H9 (cell line): Measurements from ENCODE around the gene MIPOL1. TPM values are rescaled to one million over a fixed set of nuclear protein-coding genes. Genes with fewer than 3 reads are reported as not detected.

Experiments used
- DNase-seq: peaks from one replicate; pipeline ENCODE4 v3.0.0-alpha.2; 2017
- H2AFZ ChIP-seq: one replicate; pipeline ENCODE4 v1.6.1; 2013; ENCODE audit warnings: mild to moderate bottlenecking, low read length, control low read depth, moderate library complexity
- H2AK5ac ChIP-seq: 2 replicates; pipeline ENCODE4 v1.6.1; 2013; ENCODE audit warnings: low read length, control low read depth, mixed read lengths; ENCODE audit not compliant: insufficient read length
- H2BK120ac ChIP-seq: one replicate; pipeline ENCODE4 v1.6.1; 2013; ENCODE audit warnings: low read depth, mild to moderate bottlenecking, low read length, control low read depth, inconsistent platforms; ENCODE audit not compliant: poor library complexity, severe bottlenecking
- H2BK12ac ChIP-seq: 2 replicates; pipeline ENCODE4 v1.6.1; 2013; ENCODE audit warnings: low read length, control low read depth, mixed read lengths, low read depth; ENCODE audit not compliant: insufficient read length
- H2BK15ac ChIP-seq: 2 replicates; pipeline ENCODE4 v1.6.1; 2013; ENCODE audit warnings: low read depth, low read length, control low read depth
- H2BK20ac ChIP-seq: one replicate; pipeline ENCODE4 v1.6.1; 2013; ENCODE audit warnings: low read depth, mild to moderate bottlenecking, low read length, control low read depth, inconsistent platforms; ENCODE audit not compliant: poor library complexity, severe bottlenecking
- H2BK5ac ChIP-seq: 2 replicates; pipeline ENCODE4 v1.6.1; 2013; ENCODE audit warnings: low read length, control low read depth, mixed read lengths; ENCODE audit not compliant: insufficient read length
- H3K14ac ChIP-seq: 2 replicates; pipeline ENCODE4 v1.6.1; 2013; ENCODE audit warnings: low read length, control low read depth; ENCODE audit not compliant: insufficient read depth
- H3K18ac ChIP-seq: 2 replicates; pipeline ENCODE4 v1.6.1; 2013; ENCODE audit warnings: low read depth, mild to moderate bottlenecking, mixed read lengths, low read length, control low read depth; ENCODE audit not compliant: insufficient read length
- H3K23ac ChIP-seq: 2 replicates; pipeline ENCODE4 v1.6.1; 2013; ENCODE audit warnings: low read length, control low read depth, mixed read lengths, low read depth; ENCODE audit not compliant: insufficient read length
- H3K23me2 ChIP-seq: 2 replicates; pipeline ENCODE4 v1.6.1; 2013; ENCODE audit warnings: low read depth, mild to moderate bottlenecking, mixed read lengths, low read length, control low read depth; ENCODE audit not compliant: insufficient read length, poor library complexity, severe bottlenecking
- H3K27ac ChIP-seq: 2 replicates; pipeline ENCODE4 v1.5.1; 2013; ENCODE audit warnings: low read length, control low read depth, mixed read lengths, low read depth; ENCODE audit not compliant: insufficient read length
- H3K27me3 ChIP-seq: 2 replicates; pipeline ENCODE4 v1.6.1; 2013; ENCODE audit warnings: low read length, control low read depth, inconsistent platforms; ENCODE audit not compliant: insufficient read depth
- H3K4ac ChIP-seq: 2 replicates; pipeline ENCODE4 v1.6.1; 2013; ENCODE audit warnings: low read depth, mild to moderate bottlenecking, control low read depth, inconsistent platforms, low read length, moderate library complexity
- H3K4me1 ChIP-seq: 2 replicates; pipeline ENCODE4 v1.6.1; 2013; ENCODE audit warnings: low read length, control low read depth, inconsistent platforms; ENCODE audit not compliant: insufficient read depth
- H3K4me2 ChIP-seq: 2 replicates; pipeline ENCODE4 v1.6.1; 2013; ENCODE audit warnings: low read length, control low read depth, mixed read lengths; ENCODE audit not compliant: insufficient read length, insufficient read depth
- H3K56ac ChIP-seq: 2 replicates; pipeline ENCODE4 v1.6.1; 2013; ENCODE audit warnings: low read depth, mild to moderate bottlenecking, mixed read lengths, low read length, control low read depth; ENCODE audit not compliant: insufficient read length
- H3K79me1 ChIP-seq: 2 replicates; pipeline ENCODE4 v1.6.1; 2013; ENCODE audit warnings: low read depth, mild to moderate bottlenecking, moderate library complexity, low read length, control low read depth, inconsistent platforms; ENCODE audit not compliant: insufficient read depth, poor library complexity, severe bottlenecking
- H3K79me2 ChIP-seq: 2 replicates; pipeline ENCODE4 v1.6.1; 2013; ENCODE audit warnings: low read length, control low read depth, inconsistent platforms; ENCODE audit not compliant: insufficient read depth
- H3K9ac ChIP-seq: 2 replicates; pipeline ENCODE4 v1.6.1; 2013; ENCODE audit warnings: low read length, control low read depth, mixed read lengths; ENCODE audit not compliant: insufficient read length; ENCODE audit errors: extremely low read depth
- H3K9me3 ChIP-seq: one replicate; pipeline ENCODE4 v1.6.1; 2013; ENCODE audit warnings: low read depth, low read length, inconsistent platforms; ENCODE audit not compliant: control insufficient read depth
- H3T11ph ChIP-seq: one replicate; pipeline ENCODE4 v1.6.1; 2013; ENCODE audit warnings: mild to moderate bottlenecking, low read length, control low read depth, inconsistent platforms
- H4K20me1 ChIP-seq: one replicate; pipeline ENCODE4 v1.6.1; 2013; ENCODE audit not compliant: control insufficient read depth, insufficient read length, insufficient read depth
- H4K5ac ChIP-seq: 2 replicates; pipeline ENCODE4 v1.6.1; 2013; ENCODE audit warnings: low read depth, mild to moderate bottlenecking, mixed read lengths, low read length, control low read depth; ENCODE audit not compliant: insufficient read length
- H4K8ac ChIP-seq: replicated peaks from 2 replicates; pipeline ENCODE4 v1.6.1; 2013; ENCODE audit warnings: low read length, control low read depth, mixed read lengths, low read depth; ENCODE audit not compliant: insufficient read length
- H4K91ac ChIP-seq: 2 replicates; pipeline ENCODE4 v1.6.1; 2013; ENCODE audit warnings: low read depth, mild to moderate bottlenecking, moderate library complexity, mixed read lengths, low read length, control low read depth; ENCODE audit not compliant: insufficient read length
- H3K27ac Mint-ChIP-seq, 3 experiments: 2 replicates in 2 of 3; 3 replicates in 1 of 3; pipeline ENCODE4 v1.8.0; 2020 to 2021; ENCODE audit warnings: mixed read lengths in 3 of 3, mild to moderate bottlenecking in 1 of 3, moderate library complexity in 1 of 3
- H3K27me3 Mint-ChIP-seq: 2 replicates; pipeline ENCODE4 v1.8.0; 2021; ENCODE audit warnings: low read depth, mild to moderate bottlenecking, moderate library complexity, mixed read lengths
- H3K36me3 Mint-ChIP-seq, 3 experiments: 2 replicates in 2 of 3; 3 replicates in 1 of 3; pipeline ENCODE4 v1.8.0; 2020 to 2021; ENCODE audit warnings: low read depth in 3 of 3, mixed read lengths in 3 of 3; ENCODE audit not compliant: insufficient read depth in 1 of 3
- H3K4me1 Mint-ChIP-seq, 2 experiments: 2 replicates each; pipeline ENCODE4 v1.8.0; 2020; ENCODE audit warnings: mixed read lengths in 2 of 2
- H3K4me3 Mint-ChIP-seq, 2 experiments: 2 replicates in 1 of 2; 3 replicates in 1 of 2; pipeline ENCODE4 v1.8.0; 2020 to 2021; ENCODE audit warnings: mild to moderate bottlenecking in 2 of 2, mixed read lengths in 2 of 2, moderate library complexity in 1 of 2
- H3K9me3 Mint-ChIP-seq, 2 experiments: 2 replicates in 1 of 2; 3 replicates in 1 of 2; pipeline ENCODE4 v1.8.0; 2020; ENCODE audit warnings: mild to moderate bottlenecking in 2 of 2, mixed read lengths in 2 of 2, moderate library complexity in 1 of 2
- WGBS: extraction: QIAGEN DNeasy Blood & Tissue Kit; methylation state at CpG from one replicate; pipeline ENCODE4 v1.1.7; 2013; ENCODE audit warnings: missing lambda C conversion rate, low lambda C conversion rate, mixed read lengths; ENCODE audit not compliant: insufficient read length; ENCODE audit errors: extremely low coverage; 5-methylcytosine and 5-hydroxymethylcytosine counted together
- total RNA-seq: library from RNA; stranded (reverse); gene quantifications from 2 replicates; pipeline ENCODE4 v1.2.1, GENCODE V29; 2021
- TF ChIP-seq, protein P1 (sequence below): fragments of 200-600 bp; sonication (generic); conservative IDR thresholded peaks from 3 replicates; pipeline ENCODE4 v1.8.0; 2021; ENCODE audit warnings: antibody characterized with exemption, mild to moderate bottlenecking

Gene MIPOL1
- total RNA-seq, 1 experiment from 2014 or later = 15.6 TPM

DNA sequence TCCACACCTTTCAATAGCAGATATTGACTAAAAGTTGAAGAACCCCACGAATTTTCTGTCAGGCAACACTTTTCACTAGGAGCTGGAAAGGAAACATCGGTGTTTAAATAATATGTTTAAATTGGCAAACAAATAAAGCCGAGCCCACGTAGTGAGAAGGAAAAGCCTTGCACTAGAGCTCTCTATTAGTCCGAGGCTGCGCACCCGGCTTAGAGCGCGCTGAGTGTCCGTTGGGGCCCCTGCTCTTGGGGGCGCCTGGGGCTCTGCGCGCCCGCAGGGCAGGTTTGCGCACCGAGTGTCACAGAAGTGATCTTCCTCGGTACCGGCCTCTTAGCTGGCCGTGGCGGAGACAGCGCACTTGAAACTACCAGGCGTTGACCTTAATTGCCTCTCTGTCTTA lies 404.1 kb downstream of the MIPOL1 start:
- no peak overlapping the region for H3K4me2 ChIP-seq
- H3K9ac ChIP-seq = no peak overlapping the region
- H2AK5ac ChIP-seq = no peak overlapping the region
- H3T11ph ChIP-seq = no peak overlapping the region
- H3K23me2 ChIP-seq = peaks cover 5% of the 10 kb centered on the region
- no peak overlapping the region for H2BK20ac ChIP-seq
- H2BK15ac ChIP-seq = no peak overlapping the region
- H4K91ac ChIP-seq = no peak overlapping the region
- H3K9me3 ChIP-seq = no peaks in the 10 kb centered on the region
- H3K56ac ChIP-seq = no peak overlapping the region
- no peaks in the 10 kb centered on the region for H3K4me1 ChIP-seq
- no peak overlapping the region; the same call in 1 of the 2 replicates for H3K14ac ChIP-seq
- no peak overlapping the region for H2BK5ac ChIP-seq
- no peak overlapping the region for H3K18ac ChIP-seq
- H4K8ac ChIP-seq = no peak overlapping the region
- no peaks in the 10 kb centered on the region for H3K79me2 ChIP-seq
- peaks cover 3% of the 10 kb centered on the region for H4K20me1 ChIP-seq
- Mint-ChIP-seq H3K27ac (no peak overlapping the region), H3K4me3 (no peak overlapping the region), H3K4me1 (peaks cover 21 to 26% of the 10 kb centered on the region in 2 experiments), H3K27me3 (peaks cover 100% of the 10 kb centered on the region), H3K9me3 (no peaks in the 10 kb centered on the region; a peak in 1 of 5 replicates), H3K36me3 (no peaks in the 10 kb centered on the region; a peak in 2 of 7 replicates)
- H3K27me3 ChIP-seq = peaks cover 75% of the 10 kb centered on the region
- H3K23ac ChIP-seq = no peak overlapping the region
- no peak overlapping the region for H3K4ac ChIP-seq
- no CpG with 5 or more reads among the region's 22 CpGs for WGBS
- no peak overlapping the region for H2AFZ ChIP-seq
- TF ChIP-seq, protein P1, sequence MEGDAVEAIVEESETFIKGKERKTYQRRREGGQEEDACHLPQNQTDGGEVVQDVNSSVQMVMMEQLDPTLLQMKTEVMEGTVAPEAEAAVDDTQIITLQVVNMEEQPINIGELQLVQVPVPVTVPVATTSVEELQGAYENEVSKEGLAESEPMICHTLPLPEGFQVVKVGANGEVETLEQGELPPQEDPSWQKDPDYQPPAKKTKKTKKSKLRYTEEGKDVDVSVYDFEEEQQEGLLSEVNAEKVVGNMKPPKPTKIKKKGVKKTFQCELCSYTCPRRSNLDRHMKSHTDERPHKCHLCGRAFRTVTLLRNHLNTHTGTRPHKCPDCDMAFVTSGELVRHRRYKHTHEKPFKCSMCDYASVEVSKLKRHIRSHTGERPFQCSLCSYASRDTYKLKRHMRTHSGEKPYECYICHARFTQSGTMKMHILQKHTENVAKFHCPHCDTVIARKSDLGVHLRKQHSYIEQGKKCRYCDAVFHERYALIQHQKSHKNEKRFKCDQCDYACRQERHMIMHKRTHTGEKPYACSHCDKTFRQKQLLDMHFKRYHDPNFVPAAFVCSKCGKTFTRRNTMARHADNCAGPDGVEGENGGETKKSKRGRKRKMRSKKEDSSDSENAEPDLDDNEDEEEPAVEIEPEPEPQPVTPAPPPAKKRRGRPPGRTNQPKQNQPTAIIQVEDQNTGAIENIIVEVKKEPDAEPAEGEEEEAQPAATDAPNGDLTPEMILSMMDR = no peak
- no peak for DNase-seq
- H3K27ac ChIP-seq = no peak overlapping the region
- no peak overlapping the region for H2BK12ac ChIP-seq
- H3K79me1 ChIP-seq = no peaks in the 10 kb centered on the region
- no peak overlapping the region for H2BK120ac ChIP-seq
- H4K5ac ChIP-seq = no peak overlapping the region

Other genes with a start within 250 kb of the MIPOL1 start
- gene SLC25A21, start 25.3 kb upstream of the MIPOL1 start, total RNA-seq = 5.8 and 7.1 TPM in 2 replicates